Subcutaneous adipose tissue (tissue), 4 donors: Measurements from ENCODE around the gene ZSCAN5C. TPM values are rescaled to one million over a fixed set of nuclear protein-coding genes. Genes with fewer than 3 reads are reported as not detected.

ENCODE experiments used
- total RNA-seq, 4 donors: library from RNA; depleted of rRNA; stranded (reverse); fragments of >200 nt; gene quantifications; one replicate each; pipeline ENCODE4 v1.1.0, GENCODE V29; 2016
- TF ChIP-seq, protein P1 (sequence below): fragments of 450-650 bp; IDR thresholded peaks from one replicate; pipeline ENCODE4 v1.5.1; 2016; ENCODE audit warnings: low read depth, mild to moderate bottlenecking, control low read depth, antibody characterized with exemption, moderate library complexity

ZSCAN5C gene
- total RNA-seq, 4 donors from 2014 or later: not detected

DNA sequence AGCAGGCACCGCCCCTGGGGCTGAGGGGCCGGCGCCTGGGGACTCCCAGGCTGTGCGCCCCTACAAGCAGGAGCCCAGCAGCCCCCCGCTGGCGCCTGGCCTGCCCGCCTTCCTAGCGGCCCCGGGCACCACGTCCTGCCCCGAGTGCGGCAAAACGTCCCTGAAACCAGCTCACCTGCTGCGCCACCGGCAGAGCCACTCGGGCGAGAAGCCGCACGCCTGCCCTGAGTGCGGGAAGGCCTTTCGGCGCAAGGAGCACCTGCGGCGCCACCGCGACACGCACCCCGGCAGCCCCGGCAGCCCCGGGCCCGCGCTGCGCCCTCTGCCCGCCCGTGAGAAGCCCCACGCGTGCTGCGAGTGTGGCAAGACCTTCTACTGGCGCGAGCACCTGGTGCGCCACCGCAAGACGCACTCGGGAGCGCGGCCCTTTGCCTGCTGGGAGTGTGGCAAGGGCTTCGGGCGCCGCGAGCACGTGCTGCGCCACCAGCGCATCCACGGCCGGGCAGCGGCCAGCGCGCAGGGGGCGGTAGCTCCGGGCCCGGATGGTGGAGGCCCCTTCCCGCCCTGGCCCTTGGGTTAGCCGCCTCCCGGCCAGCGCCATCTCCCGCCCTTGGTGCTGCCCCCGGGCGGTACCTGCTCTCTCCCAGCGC, 42.3 kb upstream of the ZSCAN5C start:
- TF ChIP-seq, protein P1, sequence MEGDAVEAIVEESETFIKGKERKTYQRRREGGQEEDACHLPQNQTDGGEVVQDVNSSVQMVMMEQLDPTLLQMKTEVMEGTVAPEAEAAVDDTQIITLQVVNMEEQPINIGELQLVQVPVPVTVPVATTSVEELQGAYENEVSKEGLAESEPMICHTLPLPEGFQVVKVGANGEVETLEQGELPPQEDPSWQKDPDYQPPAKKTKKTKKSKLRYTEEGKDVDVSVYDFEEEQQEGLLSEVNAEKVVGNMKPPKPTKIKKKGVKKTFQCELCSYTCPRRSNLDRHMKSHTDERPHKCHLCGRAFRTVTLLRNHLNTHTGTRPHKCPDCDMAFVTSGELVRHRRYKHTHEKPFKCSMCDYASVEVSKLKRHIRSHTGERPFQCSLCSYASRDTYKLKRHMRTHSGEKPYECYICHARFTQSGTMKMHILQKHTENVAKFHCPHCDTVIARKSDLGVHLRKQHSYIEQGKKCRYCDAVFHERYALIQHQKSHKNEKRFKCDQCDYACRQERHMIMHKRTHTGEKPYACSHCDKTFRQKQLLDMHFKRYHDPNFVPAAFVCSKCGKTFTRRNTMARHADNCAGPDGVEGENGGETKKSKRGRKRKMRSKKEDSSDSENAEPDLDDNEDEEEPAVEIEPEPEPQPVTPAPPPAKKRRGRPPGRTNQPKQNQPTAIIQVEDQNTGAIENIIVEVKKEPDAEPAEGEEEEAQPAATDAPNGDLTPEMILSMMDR: no peak

DNA sequence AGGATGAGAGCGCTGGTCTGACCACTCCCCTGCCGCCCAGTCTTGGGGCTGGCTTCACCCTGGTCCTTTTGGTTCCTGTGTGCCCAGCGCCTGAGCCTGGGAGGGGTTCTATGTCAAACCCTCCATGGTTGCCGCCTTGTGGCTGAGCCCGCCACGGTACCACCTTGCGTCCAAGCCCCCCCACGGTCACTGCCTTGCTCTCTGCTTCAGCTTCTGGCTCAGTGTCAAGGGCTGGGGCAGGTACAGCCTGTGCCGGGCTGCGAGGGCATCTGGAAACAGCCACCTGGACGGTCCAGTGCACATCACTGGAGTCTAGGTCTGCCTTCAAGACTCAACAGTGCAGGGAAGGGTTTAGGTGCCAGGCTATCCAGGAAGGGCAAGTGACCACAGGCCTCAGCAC, 40.5 kb upstream of the ZSCAN5C start:
- TF ChIP-seq, protein P1: no peak

DNA sequence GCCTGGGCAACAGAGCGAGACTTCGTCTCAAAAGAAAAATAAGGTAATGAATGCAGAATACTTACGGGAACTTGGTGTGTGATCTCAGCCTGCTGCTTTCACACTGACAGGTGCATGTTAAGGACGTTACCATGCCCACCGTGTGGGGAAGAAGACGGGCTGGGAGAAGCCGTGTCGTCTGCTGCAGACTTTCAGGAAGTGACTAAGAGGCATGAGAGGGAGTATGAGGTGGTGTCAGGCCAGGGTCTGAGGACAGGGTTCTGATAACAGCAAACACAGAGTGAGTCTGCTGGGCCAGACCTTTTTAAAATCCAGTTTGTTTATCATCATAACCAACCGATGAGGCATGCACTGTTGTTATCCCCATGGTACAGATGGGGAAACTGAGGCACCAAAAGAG, 39.8 kb upstream of the ZSCAN5C start:
- TF ChIP-seq, protein P1: no peak

DNA sequence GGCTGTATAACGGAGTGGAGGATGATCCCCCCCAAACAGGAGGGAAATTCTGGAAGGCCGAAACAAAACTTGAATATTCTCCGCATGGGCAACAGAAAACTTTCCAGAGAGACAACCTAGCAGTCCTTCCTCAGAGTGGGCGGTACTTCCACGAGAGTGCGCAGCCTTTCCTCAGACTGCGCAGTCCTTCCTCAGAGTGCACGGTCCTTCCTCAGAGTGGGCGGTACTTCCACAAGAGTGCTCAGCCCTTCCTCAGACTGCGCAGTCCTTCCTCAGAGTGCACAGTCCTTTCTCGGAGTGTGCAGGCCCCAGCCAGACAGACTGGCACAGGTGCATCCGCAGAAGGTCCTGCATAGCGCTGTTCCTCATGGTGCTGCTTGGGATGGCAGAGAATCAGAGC, 39.0 kb upstream of the ZSCAN5C start:
- TF ChIP-seq, protein P1: no peak

DNA sequence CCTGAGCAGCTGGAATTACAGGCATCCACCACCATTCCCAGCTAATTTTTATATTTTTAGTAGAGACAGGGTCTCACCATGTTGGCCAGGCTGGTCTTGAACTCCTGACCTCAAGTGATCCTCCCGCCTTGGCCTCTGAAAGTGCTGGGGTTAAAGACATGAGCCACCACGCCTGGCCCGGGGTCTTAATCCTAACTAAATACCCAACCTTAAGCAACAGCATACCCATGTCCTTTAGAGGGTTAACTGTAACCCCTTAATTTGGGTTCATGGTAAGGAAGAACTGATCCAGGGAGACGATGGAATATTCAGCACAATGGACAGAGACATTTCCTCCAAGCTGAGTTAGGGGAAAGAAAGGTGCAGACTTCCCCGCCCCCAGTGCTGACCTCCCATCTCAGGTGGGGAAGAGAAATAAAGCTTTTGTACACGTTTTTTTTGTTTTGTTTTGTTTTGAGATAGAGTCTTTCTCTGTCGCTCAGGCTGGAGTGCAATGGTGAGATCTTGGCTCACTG, 35.0 kb upstream of the ZSCAN5C start:
- TF ChIP-seq, protein P1: no peak

DNA sequence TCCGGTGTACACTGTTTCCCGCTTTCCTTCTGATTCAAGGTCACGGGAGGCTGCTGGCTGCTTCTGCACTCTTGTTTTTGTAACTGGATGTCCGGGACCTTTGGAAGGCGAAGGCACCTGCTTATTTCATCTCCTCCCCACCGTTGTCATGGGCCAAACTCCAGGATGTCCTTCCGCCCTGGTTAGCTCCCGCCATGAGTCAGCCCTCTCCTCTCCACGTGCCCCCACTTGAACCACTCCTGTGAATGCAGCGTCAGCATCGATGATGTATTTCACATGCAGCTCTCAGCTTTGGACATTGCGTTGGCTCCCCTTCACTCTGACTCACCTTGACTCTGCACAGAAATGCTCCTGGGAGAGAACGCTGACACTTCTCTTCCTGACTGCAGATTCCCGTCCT, 31.8 kb upstream of the ZSCAN5C start:
- TF ChIP-seq, protein P1: no peak

DNA sequence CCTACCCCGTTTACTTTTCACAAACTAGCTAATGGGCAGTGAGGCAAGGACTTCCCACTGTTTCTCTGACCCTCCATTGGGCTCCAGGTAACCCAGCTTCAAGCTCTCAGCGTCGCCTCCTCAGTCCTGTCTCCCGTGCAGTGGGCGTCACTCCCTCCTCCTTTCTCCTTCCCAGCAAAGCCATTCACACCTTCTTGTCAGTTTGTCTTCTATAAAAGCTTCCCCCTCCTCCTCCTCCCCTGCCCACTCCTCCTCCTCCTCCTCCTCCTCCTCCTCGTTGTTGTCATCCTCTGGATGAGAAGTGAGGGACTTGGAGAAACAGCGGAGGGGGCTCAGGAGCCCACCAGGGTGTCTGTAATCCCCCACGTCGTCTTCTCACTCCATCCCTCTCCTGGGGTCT, 28.0 kb upstream of the ZSCAN5C start:
- TF ChIP-seq, protein P1: no peak
